Tibial nerve (tissue), 4 donors: ENCODE measurements around the gene SLX4.

Experiments
- CTCF ChIP-seq, 5 experiments: fragments of 200-600 bp in 3 of 5; fragments of 450-650 bp in 2 of 5; sonication (generic) in 3 of 5; IDR thresholded peaks; one replicate each; pipeline ENCODE4 v1.5.1; 2016 to 2019; ENCODE audit warnings: antibody characterized with exemption in 5 of 5, mild to moderate bottlenecking in 3 of 5, moderate library complexity in 2 of 5
- EP300 ChIP-seq, 2 donors: sonication (generic); formaldehyde crosslinking; IDR thresholded peaks; one replicate each; pipeline ENCODE4 v1.6.1; 2017; ENCODE audit warnings: antibody characterized with exemption in 2 of 2, mild to moderate bottlenecking in 1 of 2
- POLR2A ChIP-seq, 2 donors: fragments of 450-650 bp; IDR thresholded peaks; one replicate each; pipeline ENCODE4 v1.6.1; 2017; ENCODE audit warnings: antibody characterized with exemption in 2 of 2, mild to moderate bottlenecking in 2 of 2, moderate library complexity in 2 of 2

- TF ChIP-seq CTCF (IDR thresholded peaks at IDR 0.05), result no peak
- TF ChIP-seq POLR2A (IDR thresholded peaks at IDR 0.05), result no peak
- no peak for TF ChIP-seq EP300 (IDR thresholded peaks at IDR 0.05)
Observed at GRCh38 chr16:3652373-3653195, 41.2 kb upstream of the SLX4 start.
